ENCODE data around the gene TNS1. TPM values are rescaled to one million over a fixed set of nuclear protein-coding genes. Genes with fewer than 3 reads are reported as not detected.
A peak's percentile ranks its signal among the peaks of the same experiment; 100 is the strongest.

Gene TNS1
- polyA plus RNA-seq, 1 of the 3 experiments (the other 2 are of a cell fraction): 12.1 TPM

DNA sequence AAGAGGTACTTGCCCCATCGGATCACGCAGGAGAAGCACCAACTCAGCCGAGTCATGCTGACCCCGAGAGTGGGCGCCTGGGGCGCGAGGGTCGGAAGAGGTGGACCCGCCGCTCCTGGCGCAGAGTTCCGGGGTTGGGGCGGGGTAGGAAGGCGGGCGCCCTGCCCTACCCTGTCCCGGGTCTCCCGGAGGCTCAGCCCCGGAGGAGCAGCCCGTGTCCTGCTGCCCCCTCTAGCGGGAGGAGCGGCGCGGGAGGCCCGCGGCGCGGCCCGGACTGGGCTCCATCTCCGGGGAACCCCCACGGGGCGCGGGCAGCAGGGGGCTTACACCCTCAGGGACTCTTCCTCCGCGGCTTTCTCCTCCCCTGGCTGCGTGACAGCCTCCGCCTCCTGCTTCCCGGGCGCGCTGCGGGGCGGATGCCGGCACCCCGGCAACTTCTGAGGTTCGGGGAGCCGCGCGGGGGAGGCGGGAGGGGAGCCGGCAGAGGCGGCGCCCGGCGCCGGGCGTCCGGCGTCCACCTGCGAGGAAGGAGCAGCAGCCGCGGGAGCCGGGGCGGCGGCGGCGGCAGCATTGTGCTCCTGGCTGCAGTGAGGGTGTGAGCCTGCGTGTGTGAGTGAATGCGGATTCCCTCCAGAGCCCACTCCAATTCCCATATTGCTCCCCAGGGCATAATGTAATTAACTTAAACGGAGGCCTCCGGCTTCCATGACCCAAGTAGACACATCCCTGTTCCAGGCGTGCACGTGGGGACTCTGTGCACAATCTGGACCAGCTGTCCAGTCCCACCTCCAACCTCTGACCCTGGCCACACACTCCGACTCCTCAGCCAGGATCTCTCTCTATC lies 7.6 kb upstream of the TNS1 start (continued):
- no peak for TF ChIP-seq POLR2AphosphoS5 (IDR thresholded peaks at IDR 0.05; ENCODE audit: low read depth, low read length)
- TF ChIP-seq, protein P1, sequence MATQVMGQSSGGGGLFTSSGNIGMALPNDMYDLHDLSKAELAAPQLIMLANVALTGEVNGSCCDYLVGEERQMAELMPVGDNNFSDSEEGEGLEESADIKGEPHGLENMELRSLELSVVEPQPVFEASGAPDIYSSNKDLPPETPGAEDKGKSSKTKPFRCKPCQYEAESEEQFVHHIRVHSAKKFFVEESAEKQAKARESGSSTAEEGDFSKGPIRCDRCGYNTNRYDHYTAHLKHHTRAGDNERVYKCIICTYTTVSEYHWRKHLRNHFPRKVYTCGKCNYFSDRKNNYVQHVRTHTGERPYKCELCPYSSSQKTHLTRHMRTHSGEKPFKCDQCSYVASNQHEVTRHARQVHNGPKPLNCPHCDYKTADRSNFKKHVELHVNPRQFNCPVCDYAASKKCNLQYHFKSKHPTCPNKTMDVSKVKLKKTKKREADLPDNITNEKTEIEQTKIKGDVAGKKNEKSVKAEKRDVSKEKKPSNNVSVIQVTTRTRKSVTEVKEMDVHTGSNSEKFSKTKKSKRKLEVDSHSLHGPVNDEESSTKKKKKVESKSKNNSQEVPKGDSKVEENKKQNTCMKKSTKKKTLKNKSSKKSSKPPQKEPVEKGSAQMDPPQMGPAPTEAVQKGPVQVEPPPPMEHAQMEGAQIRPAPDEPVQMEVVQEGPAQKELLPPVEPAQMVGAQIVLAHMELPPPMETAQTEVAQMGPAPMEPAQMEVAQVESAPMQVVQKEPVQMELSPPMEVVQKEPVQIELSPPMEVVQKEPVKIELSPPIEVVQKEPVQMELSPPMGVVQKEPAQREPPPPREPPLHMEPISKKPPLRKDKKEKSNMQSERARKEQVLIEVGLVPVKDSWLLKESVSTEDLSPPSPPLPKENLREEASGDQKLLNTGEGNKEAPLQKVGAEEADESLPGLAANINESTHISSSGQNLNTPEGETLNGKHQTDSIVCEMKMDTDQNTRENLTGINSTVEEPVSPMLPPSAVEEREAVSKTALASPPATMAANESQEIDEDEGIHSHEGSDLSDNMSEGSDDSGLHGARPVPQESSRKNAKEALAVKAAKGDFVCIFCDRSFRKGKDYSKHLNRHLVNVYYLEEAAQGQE (IDR thresholded peaks at IDR 0.05; ENCODE audit: low read depth, low read length): no peak
- TF ChIP-seq RCOR1 (IDR thresholded peaks at IDR 0.05; ENCODE audit: low read length): no peak
- TF ChIP-seq, protein P2, sequence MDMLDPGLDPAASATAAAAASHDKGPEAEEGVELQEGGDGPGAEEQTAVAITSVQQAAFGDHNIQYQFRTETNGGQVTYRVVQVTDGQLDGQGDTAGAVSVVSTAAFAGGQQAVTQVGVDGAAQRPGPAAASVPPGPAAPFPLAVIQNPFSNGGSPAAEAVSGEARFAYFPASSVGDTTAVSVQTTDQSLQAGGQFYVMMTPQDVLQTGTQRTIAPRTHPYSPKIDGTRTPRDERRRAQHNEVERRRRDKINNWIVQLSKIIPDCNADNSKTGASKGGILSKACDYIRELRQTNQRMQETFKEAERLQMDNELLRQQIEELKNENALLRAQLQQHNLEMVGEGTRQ (IDR thresholded peaks at IDR 0.05; ENCODE audit: borderline replicate concordance, low read depth, low read length): no peak
- no peak for TF ChIP-seq JUND (IDR thresholded peaks at IDR 0.05)
- no peak for TF ChIP-seq NFIC (IDR thresholded peaks at IDR 0.05; ENCODE audit: borderline replicate concordance)
- no peak for TF ChIP-seq EP300 (IDR thresholded peaks at IDR 0.05; ENCODE audit: borderline replicate concordance in 1 of 2, low read depth in 1 of 2, low read length in 1 of 2)

DNA sequence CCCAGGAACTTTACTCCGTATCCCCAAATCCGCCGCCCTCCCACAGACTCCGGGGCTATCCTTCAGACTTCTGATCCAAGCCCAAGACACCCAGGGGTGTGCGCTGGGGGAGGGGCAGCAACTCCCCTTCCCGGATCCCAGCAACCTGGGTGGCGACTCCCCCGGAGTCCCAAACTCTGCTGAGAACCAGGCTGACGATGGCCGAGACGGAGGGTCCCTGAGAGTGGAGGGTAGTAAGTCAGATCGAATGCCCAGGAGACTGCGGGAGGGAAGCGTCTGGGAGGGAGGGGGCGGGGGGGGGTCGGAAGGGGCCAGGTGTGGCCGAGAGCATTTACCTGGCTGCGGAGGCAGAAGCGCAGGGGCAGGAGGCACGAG lies 7.0 kb upstream of the TNS1 start:
- POLR2A ChIA-PET: no interaction called here
- Histone ChIP-seq H4K20me1 (ENCODE audit: insufficient read depth) (no peaks in the 10 kb centered on the region), H3K27me3 (ENCODE audit: insufficient read depth) (no peaks in the 10 kb centered on the region), H3F3A (replicated peaks; ENCODE audit: insufficient read depth) (peaks cover 21% of the 10 kb centered on the region), H3K4me2 (peak overlapping the region; percentile 98), H3K9ac (peak overlapping the region; percentile 66; the same call in 1 of the 2 replicates), H3K36me3 (replicated peaks in 1 of 2; ENCODE audit: control insufficient read depth in 1 of 2, insufficient read depth in 2 of 2, low read length in 1 of 2) (no peaks in the 10 kb centered on the region), H3K79me2 (ENCODE audit: insufficient read depth) (peaks cover 43% of the 10 kb centered on the region), H3K4me1 (ENCODE audit: control insufficient read depth in 1 of 2, insufficient read depth in 2 of 2, low read depth in 1 of 2, low read length in 1 of 2) (peaks cover 55 to 69% of the 10 kb centered on the region in 2 experiments), H3K4me3 (ENCODE audit: low read depth in 2 of 2, low read length in 1 of 2) (peak overlapping the region; percentile 76 to 95), H3K27ac (ENCODE audit: low read depth in 2 of 2, low read length in 1 of 2) (peak overlapping the region in 1 of 2 experiments; percentile 72; a peak in 1 of 4 replicates), H3K9me3 (no peaks in the 10 kb centered on the region), H2AFZ (ENCODE audit: low read depth) (peak overlapping the region; percentile 81; the same call in 1 of the 2 replicates), H3K9me2 (no peaks in the 10 kb centered on the region)
- CTCF ChIA-PET: interaction anchor here (0.9 to 30.4 kb wide), 3 partner anchors 23 to 221 kb away, joined by 4 to 666 read pairs (median 12); no protein-coding TSS in a partner anchor
- peak; percentile 60 for DNase-seq
- WGBS (ENCODE audit: low lambda C conversion rate): 10% methylated on average over 6 of the region's 20 CpGs
- TF ChIP-seq FOXJ3 (CRISPR knock-in tag; IDR thresholded peaks at IDR 0.05): no peak
- TF ChIP-seq FOXM1 (IDR thresholded peaks at IDR 0.05; ENCODE audit: low read depth): no peak
- TF ChIP-seq TAF1 (IDR thresholded peaks at IDR 0.05; ENCODE audit: borderline replicate concordance, low read depth, low read length): no peak
- TF ChIP-seq, protein P2 (IDR thresholded peaks at IDR 0.05; ENCODE audit: borderline replicate concordance, low read depth, low read length): no peak
